Right renal cortex interstitium (tissue), 3 donors: ENCODE data around the gene VPS26B. TPM values are rescaled to one million over a fixed set of nuclear protein-coding genes. Genes with fewer than 3 reads are reported as not detected.
"Not testable (repeated sequence)": the region's sequence is repeated elsewhere in the genome, so short reads cannot be mapped to it uniquely, and the experiment has no call there.

ENCODE experiments used
- DNase-seq, 3 donors: peaks; one replicate each; pipeline ENCODE4 v3.0.0-alpha.2; 2013; ENCODE audit warnings: low read depth in 3 of 3, low spot score in 2 of 3
- polyA plus RNA-seq, 3 donors: library from polyadenylated mRNA; unstranded; fragments of 120-200 nt; gene quantifications; one replicate each; pipeline ENCODE4 v1.2.1, GENCODE V29; 2013; ENCODE audit not compliant: insufficient read length in 3 of 3

Gene VPS26B
- polyA plus RNA-seq, 3 donors = 44.4 to 47.8 (median 45.3) TPM

DNA sequence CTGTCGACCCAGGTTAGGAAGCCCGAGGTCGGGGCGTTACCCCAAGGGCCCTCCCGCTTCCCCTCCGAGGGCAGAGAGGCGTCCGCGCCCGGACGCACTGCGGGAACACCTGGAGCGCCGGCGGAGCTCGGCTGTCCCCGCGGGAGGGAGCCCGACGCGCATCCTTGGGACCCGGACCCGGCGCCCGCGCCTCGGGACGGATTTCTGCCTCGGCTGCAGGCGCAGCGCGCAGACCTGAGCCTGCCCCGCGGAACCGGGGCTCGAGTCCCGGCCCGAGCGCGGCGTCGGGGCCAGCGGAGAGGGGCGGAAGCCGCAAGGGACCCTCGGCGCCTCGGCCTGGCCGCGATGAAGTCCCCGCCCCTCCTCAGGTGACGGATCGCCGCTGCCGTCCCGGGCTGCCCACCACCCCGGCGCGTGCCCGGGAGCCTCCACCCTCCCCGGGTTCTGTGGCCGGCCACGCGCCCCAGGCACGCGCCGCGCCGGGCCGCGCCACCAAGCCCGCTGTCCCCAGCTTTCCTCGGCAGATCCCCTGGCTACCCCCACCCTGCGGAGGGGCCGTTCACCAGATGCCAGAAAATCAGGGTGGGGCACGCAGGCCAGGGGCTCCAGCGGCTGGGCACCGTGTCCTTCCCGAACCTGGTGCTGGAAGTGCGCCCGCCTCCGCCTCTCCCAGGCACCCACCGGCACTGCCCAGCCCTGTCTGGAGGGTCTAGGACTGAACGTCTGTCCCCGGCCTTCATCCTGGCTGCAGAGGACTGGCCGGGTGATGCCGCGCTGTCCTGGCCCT is 52.1 kb downstream of the VPS26B start:
- no peak for DNase-seq

GRCh38 chr11:134277183-134278001 is 52.9 kb downstream of the VPS26B start:
- no peak for DNase-seq

GRCh38 chr11:134278356-134278755 is 53.9 kb downstream of the VPS26B start:
- DNase-seq = no peak

DNA sequence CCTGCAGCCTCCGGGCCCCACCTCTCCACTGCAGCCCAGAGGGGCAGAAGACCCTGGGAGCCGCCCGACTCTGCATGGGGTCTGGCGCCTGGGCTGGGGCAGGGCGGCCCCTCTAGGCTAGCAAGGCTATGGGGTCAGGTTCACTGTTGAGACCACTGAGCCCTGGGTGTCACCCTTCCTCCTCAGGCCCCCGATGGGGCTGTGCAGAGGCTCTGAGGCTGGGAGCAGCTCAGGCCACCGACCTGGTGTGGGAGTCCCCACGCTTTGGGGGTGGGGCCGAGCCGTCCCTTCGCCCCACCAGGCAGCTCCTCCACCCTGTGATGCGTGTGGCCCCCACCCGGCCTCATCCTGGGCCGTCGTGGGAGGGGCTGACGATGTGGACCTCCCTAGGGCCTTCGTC is 57.2 kb downstream of the VPS26B start:
- not testable (repeated sequence) for DNase-seq

DNA sequence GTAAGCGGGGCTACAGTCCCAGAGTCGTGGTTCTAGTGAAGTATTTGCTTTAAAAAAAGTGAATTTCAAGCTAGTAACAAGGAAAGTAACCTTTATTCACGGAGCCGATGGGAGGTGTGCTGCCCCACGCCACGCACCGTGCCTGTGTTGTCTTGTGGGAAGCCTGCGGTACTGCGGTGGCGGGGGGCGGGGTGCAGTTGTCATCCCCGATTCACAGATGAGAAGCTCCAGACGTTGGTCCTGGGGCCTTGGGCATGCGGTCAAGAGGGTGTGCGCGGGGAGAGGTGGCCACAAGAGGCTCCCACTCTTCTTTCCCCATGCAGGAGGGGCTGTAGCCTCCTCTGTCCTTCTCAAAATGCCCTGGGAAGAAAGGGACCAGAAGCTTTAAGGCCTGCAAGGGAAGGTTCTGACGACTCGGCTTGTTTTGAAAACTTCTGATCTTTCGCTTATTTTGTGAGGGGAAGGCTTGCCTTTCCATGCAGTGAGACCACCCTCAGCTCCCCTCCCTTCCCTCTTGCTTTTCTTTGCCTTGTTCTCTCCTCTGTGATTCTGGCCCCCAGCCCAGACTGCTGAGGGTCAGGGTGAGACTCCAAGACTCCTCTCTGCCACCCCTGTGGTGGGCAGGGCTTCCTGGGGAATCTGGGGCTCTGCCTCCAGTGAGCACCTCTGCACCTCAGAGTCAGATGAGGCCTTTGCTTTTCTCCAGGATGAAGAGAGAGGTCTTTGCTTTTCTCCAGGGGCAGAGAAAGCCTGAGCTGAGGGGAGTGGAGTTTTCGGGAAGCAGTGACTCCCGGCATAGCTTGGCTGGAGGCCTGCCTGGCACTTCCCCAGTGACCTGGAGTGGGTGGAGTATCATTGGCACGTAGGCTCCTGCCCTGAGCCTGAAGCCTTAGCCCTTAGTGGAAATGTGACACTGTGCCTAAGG is 57.9 kb downstream of the VPS26B start:
- no peak for DNase-seq

DNA sequence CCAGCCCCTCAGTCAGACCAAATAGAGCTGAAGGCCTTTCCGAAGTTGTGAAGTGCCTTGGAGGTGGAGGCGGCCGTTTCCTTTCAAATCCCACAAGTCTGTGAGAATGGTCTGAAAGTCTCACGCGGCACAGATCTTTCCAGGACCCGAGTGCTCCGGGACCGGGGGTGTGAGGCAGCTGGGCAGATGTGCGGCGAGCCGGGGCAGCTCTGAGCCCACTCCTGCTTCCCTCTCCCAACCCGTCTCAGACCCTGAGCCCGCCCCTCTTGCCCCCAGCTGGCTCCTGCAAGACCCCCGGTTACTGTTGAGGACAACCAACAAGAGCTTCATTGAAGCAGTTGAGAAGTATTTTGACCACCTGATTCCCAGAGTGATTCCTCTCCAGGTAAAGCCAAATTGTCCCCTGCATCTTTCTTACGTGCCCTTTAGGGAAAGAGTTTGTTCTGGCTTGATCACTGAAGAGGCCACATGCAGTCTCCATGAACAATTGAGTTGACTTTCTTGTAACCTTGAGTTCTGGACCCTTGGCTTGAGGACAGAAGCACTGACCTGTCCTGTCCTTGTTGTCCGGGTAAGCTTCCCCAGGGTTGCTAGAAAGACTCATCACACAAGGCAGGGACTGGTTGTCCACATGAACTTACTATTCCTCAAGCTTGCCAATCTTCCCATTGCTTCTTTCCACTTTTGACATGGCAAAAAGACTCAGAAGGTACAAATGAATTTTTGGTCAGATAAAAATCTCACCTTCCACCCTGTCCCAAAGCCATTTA is 59.2 kb downstream of the VPS26B start:
- no peak for DNase-seq

DNA sequence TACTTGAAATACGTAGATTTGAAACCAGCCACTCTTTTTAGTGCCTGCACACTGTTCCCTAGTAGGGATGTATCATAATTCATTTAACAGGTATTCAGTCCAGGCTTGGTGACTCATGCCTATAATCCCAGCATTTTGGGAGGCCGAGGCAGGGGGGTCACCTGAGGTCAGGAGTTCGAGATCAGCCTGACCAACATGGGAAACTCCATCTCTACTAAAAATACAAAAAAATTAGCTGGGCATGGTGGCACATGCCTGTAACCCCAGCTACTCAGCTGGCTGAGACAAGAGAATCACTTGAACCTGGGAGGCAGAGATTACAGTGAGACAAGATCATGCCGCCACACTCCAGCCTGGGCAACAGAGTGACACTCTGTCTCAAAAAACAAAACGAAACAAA is 59.9 kb downstream of the VPS26B start:
- not testable (repeated sequence) for DNase-seq

DNA sequence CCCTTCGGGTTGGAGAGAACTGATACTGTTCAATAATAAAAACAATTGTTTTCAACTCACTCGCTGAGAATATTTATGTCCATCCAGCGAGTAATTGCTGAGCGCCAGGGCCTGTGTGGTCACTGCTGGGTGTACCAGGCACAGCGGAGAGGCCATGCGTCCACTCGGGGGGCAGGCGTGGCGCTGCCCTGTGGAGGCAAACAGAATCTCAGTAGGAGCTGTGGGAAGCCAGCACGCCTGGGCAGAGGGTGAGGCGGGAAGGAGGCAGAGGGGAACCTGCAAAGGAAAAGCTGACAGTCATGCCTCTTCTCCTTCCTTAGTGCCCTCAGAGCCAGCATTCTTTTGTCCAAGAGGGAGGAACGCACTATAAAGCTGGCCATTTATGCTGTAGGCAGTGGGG is 63.1 kb downstream of the VPS26B start:
- no peak for DNase-seq

GRCh38 chr11:134288486-134288885 is 64.0 kb downstream of the VPS26B start:
- DNase-seq = no peak

- no peak for DNase-seq
Observed at GRCh38 chr11:134289167-134289566, 64.7 kb downstream of the VPS26B start.

DNA sequence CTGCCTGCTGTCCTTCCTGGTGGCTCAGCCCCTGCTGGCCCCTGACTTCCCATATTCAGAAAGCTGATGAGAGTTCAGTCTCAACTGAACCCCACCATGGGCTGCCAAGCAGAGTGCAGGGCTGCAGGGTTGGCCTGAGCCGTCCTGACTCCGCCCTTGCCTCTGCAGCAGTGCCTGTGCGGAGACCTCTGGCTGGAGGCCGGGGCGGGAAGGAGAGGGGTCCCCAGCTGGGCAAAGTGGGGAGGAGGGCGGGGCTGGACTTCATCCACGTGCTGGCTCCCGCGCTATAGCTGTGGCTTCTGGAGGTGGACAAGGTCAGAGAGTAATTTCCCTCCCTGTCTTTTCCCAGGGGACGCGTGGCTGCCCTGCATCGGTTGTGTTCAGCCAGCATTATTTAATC is 65.3 kb downstream of the VPS26B start:
- DNase-seq = no peak

DNA sequence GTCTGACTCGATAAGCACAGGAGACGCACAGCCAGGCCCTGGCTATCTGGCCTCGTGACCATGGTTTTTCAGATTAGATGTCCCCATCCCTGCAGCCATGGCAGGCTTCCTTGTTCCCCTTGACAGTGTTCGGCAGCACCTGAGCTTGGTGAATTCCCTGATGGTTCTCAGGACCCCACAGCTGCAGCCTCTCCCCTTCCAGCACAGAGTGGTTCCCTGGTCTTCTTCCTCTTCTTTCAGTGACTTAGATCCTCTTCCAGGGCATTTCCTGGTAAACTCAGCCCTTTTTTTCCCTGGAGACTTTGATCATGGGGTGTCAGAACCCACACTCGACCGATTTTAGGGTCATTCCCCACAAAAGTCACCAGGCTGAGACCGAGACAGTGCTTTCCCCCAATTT is 66.2 kb downstream of the VPS26B start:
- no peak for DNase-seq

- no peak for DNase-seq
Observed at GRCh38 chr11:134291196-134291595, 66.7 kb downstream of the VPS26B start.

DNA sequence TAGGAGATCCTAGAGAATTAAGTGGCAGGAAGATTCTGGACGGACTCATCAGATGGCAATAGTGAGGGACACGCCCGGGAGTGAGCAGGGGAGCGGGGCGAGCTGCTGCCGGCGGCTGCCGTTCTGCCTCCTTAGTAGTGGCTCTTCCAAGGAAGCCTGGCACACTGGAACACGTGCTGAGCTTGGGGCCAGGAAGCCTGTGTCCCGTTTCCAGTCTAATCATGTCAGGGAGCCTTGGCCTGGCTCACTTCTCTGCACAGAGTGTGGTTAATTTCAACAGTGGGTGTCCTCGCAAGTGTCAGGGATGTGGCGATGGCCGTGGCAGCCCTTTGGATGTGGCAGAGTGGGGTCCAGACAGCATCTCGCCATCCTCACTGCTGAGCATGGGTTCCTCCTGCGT is 68.2 kb downstream of the VPS26B start:
- DNase-seq = no peak

- DNase-seq = no peak
Observed at GRCh38 chr11:134293119-134294113, 68.9 kb downstream of the VPS26B start.

GRCh38 chr11:134294664-134295063 is 70.2 kb downstream of the VPS26B start:
- no peak for DNase-seq
